SH-SY5Y (cell line): ENCODE data around the gene ADAT3.

ENCODE experiments used
- GATA2 ChIP-seq: IDR thresholded peaks from 2 replicates; pipeline ENCODE4 v1.6.1; 2011; ENCODE audit warnings: mild to moderate bottlenecking, low read depth, low read length
- GATA3 ChIP-seq: IDR thresholded peaks from 2 replicates; pipeline ENCODE4 v1.6.1; 2011; ENCODE audit warnings: low read depth, mild to moderate bottlenecking, low read length, moderate library complexity

- TF ChIP-seq GATA2: no peak
- TF ChIP-seq GATA3: no peak
These were observed 57.5 kb downstream of the ADAT3 start for GRCh38 chr19:1962674-1963073.
